Spleen (tissue), 11 donors: ENCODE data around the gene RGS5. TPM values are rescaled to one million over a fixed set of nuclear protein-coding genes. Genes with fewer than 3 reads are reported as not detected.

Source experiments
- DNase-seq: peaks from one replicate; pipeline ENCODE4 v3.0.0-alpha.2; 2020
- H3K27ac ChIP-seq, 8 donors: fragments of 200-600 bp; sonication (generic) in 7 of 8; 1 replicate in 4 of 8; 2 replicates in 4 of 8; pipeline versions ENCODE4 v1.5.0 to v1.8.0; 2016 to 2021; ENCODE audit warnings: inconsistent platforms in 4 of 8, mild to moderate bottlenecking in 4 of 8, moderate library complexity in 1 of 8
- H3K27me3 ChIP-seq, 7 donors: fragments of 200-600 bp; sonication (generic) in 6 of 7; replicated peaks in 1 of 7; 1 replicate in 4 of 7; 2 replicates in 3 of 7; pipeline versions ENCODE4 v1.5.0 to v1.8.0; 2016 to 2021; ENCODE audit warnings: inconsistent platforms in 3 of 7, mild to moderate bottlenecking in 1 of 7
- H3K36me3 ChIP-seq, 6 donors: fragments of 200-600 bp; sonication (generic) in 5 of 6; 1 replicate in 4 of 6; 2 replicates in 2 of 6; pipeline versions ENCODE4 v1.5.0 to v1.8.0; 2016 to 2021; ENCODE audit warnings: inconsistent platforms in 2 of 6
- H3K4me1 ChIP-seq, 6 donors: fragments of 200-600 bp; sonication (generic) in 5 of 6; 1 replicate in 3 of 6; 2 replicates in 3 of 6; pipeline versions ENCODE4 v1.5.0 to v1.8.0; 2016 to 2021; ENCODE audit warnings: inconsistent platforms in 3 of 6
- H3K4me3 ChIP-seq, 8 donors: fragments of 200-600 bp; sonication (generic) in 7 of 8; 1 replicate in 4 of 8; 2 replicates in 4 of 8; pipeline versions ENCODE4 v1.5.0 to v1.8.0; 2016 to 2021; ENCODE audit warnings: inconsistent platforms in 4 of 8, mild to moderate bottlenecking in 4 of 8, moderate library complexity in 2 of 8
- H3K9me3 ChIP-seq, 8 donors: fragments of 200-600 bp; sonication (generic) in 7 of 8; 1 replicate in 4 of 8; 2 replicates in 4 of 8; pipeline versions ENCODE4 v1.5.0 to v1.8.0; 2016 to 2021; ENCODE audit warnings: inconsistent platforms in 4 of 8
- CTCF ChIP-seq, 11 experiments: fragments of 200-600 bp in 7 of 11; fragments of 450-650 bp in 4 of 11; sonication (generic) in 4 of 11; IDR thresholded peaks in 8 of 11; conservative IDR thresholded peaks in 3 of 11; 1 replicate in 7 of 11; 2 replicates in 4 of 11; pipeline versions ENCODE4 v1.4.0 to v1.8.0; 2016 to 2021; ENCODE audit warnings: antibody characterized with exemption in 11 of 11, inconsistent platforms in 4 of 11, mild to moderate bottlenecking in 1 of 11
- POLR2A ChIP-seq, 3 donors: fragments of 450-650 bp; IDR thresholded peaks; one replicate each; pipeline ENCODE4 v1.5.1; 2017; ENCODE audit warnings: antibody characterized with exemption in 3 of 3, mild to moderate bottlenecking in 1 of 3
- POLR2AphosphoS5 ChIP-seq, 3 donors: sonication (generic); formaldehyde crosslinking; IDR thresholded peaks; one replicate each; pipeline ENCODE4 v1.5.1; 2017; ENCODE audit warnings: antibody characterized with exemption in 3 of 3
- WGBS, 5 donors: extraction: QIAGEN DNeasy Blood & Tissue Kit in 3 of 5; methylation state at CpG; one replicate each; pipeline versions ENCODE4 v1.1.5 to v1.1.7; 2013 to 2018; 5-methylcytosine and 5-hydroxymethylcytosine counted together
- intact Hi-C: fragments of 100-400 bp; cut with DNase I; formaldehyde crosslinking; loops from one replicate; pipeline ENCODE4 v1.15.0; 2023; ENCODE audit warnings: low total_unique reads
- polyA plus RNA-seq, 3 donors: library from polyadenylated mRNA; stranded (reverse); fragments of 200-250 nt; gene quantifications; one replicate each; pipeline ENCODE4 v1.2.1, GENCODE V29; 2013
- total RNA-seq, 7 donors: library from RNA; depleted of rRNA in 3 of 7; stranded (reverse); fragments of >200 nt in 3 of 7; fragmentation: NEBNext Ultra II Directional in 4 of 7; extraction: Animal tissue kit (Norgen Biotek cat#: 25700) in 4 of 7; gene quantifications; one replicate each; pipeline versions ENCODE4 v1.1.0 to v1.2.1, GENCODE V29; 2016 to 2021
- donor health status: healthy with polysubstance abuse.
- donor health status: DM: no; HTN: no; CAD: no; lungs with moderate emphysema.
- donor health status: DM: no; HTN: no; CAD: no.
- donor health status: Bipolar disorder and iron deficiency.
- donor health status: healthy.
- donor health status: DM: no; HTN: no; CAD: no.
- donor health status: DM: yes; HTN: yes; CAD: no.

Gene RGS5
- total and polyA plus RNA-seq, 10 donors: 3.1 to 150 (median 22.7) TPM

DNA sequence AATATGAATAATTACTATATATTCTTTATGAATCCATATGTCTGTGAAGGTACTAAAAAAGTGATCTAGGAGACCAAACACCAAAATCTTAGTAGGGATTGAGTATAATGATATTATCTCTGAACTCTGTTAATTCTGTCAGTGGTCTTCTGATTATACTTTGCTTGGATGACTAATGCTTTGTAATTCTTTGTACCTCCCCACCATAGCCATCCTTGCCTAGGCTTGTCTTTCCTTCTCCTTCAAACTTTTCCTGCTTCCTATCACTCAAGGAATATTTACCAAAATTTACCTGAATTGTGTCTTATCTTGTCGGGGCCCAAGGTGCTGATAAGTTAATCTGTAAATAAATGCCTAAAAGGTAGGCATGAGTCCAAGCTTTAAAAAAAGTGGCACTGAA is 845 bp upstream of the RGS5 start:
- intact Hi-C loops: no loop called here
- no peaks in the 10 kb centered on the region for H3K4me1 ChIP-seq
- no peaks in the 10 kb centered on the region for H3K36me3 ChIP-seq
- 74 to 95% (median 80%) methylated on average over 1 of the region's 1 CpG for WGBS, 5 donors
- no peak overlapping the region for H3K27ac ChIP-seq
- no peak overlapping the region for H3K4me3 ChIP-seq
- no peak for DNase-seq
- H3K27me3 ChIP-seq: no peaks in the 10 kb centered on the region
- TF ChIP-seq POLR2AphosphoS5 (IDR thresholded peaks at IDR 0.05) (no peak), POLR2A (IDR thresholded peaks at IDR 0.05) (no peak), CTCF (IDR thresholded peaks at IDR 0.05 in 8 of 11, conservative IDR thresholded peaks at IDR 0.05 in 3 of 11) (no peak)
- H3K9me3 ChIP-seq: no peaks in the 10 kb centered on the region

DNA sequence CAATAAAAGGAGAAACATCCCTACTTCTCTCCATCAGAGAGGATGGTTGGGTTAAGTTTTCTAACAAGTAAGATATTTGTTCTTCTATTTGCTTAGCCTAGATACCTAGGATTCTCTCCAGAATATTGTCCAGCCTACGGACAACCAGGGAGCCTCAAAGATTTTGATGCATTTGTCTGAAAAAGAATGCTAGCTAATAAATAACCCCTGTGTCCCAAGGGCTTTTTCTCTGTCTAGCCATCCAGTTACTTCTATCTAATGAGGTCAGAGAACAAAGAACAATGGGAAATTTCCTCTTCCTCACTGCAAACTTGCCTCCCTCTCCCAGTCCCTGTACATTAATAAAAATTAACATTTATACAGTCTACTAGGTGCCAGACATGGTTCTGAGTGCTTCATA is 810 bp downstream of the RGS5 start:
- H3K9me3 ChIP-seq: no peaks in the 10 kb centered on the region
- TF ChIP-seq POLR2A (IDR thresholded peaks at IDR 0.05): no peak
- H3K27me3 ChIP-seq: no peaks in the 10 kb centered on the region
- peak overlapping the region in 2 of 8 donors; percentile 5 to 11 for H3K4me3 ChIP-seq
- no peaks in the 10 kb centered on the region for H3K4me1 ChIP-seq
- intact Hi-C loops: no loop called here
- 73 to 95% (median 80%) methylated on average over 1 of the region's 1 CpG for WGBS, 5 donors
- no peaks in the 10 kb centered on the region for H3K36me3 ChIP-seq
- no peak for DNase-seq
- no peak overlapping the region for H3K27ac ChIP-seq

- Histone ChIP-seq H3K9me3 (no peaks in the 10 kb centered on the region), H3K4me1 (no peaks in the 10 kb centered on the region), H3K36me3 (no peaks in the 10 kb centered on the region), H3K4me3 (no peak overlapping the region), H3K27ac (no peak overlapping the region), H3K27me3 (no peaks in the 10 kb centered on the region)
- 68 to 91% (median 83%) methylated on average over 4 of the region's 4 CpGs for WGBS, 5 donors
- DNase-seq: no peak
- TF ChIP-seq CTCF (IDR thresholded peaks at IDR 0.05 in 8 of 11, conservative IDR thresholded peaks at IDR 0.05 in 3 of 11) (no peak), POLR2A (IDR thresholded peaks at IDR 0.05) (no peak), POLR2AphosphoS5 (IDR thresholded peaks at IDR 0.05) (no peak)
- intact Hi-C loops: no loop called here
Measured at GRCh38 chr1:163197022-163197421, 5.7 kb downstream of the RGS5 start.

GRCh38 chr1:163196449-163196787 is 6.3 kb downstream of the RGS5 start:
- H3K36me3 ChIP-seq: no peaks in the 10 kb centered on the region
- H3K9me3 ChIP-seq: no peaks in the 10 kb centered on the region
- TF ChIP-seq POLR2A (IDR thresholded peaks at IDR 0.05) (no peak), POLR2AphosphoS5 (IDR thresholded peaks at IDR 0.05) (no peak), CTCF (IDR thresholded peaks at IDR 0.05 in 8 of 11, conservative IDR thresholded peaks at IDR 0.05 in 3 of 11) (no peak)
- no peak overlapping the region for H3K4me3 ChIP-seq
- intact Hi-C loops: no loop called here
- DNase-seq: no peak
- no peaks in the 10 kb centered on the region for H3K4me1 ChIP-seq
- H3K27ac ChIP-seq: peak overlapping the region in 1 of 8 donors; percentile 9
- H3K27me3 ChIP-seq: no peaks in the 10 kb centered on the region
